Suprapubic skin (tissue), 4 donors: Measurements from ENCODE around the gene PHGDH.

Experiments
- POLR2A ChIP-seq, 2 donors: fragments of 450-650 bp; IDR thresholded peaks; one replicate each; pipeline ENCODE4 v1.6.1; 2017; ENCODE audit warnings: antibody characterized with exemption in 2 of 2, mild to moderate bottlenecking in 2 of 2, moderate library complexity in 2 of 2
- POLR2AphosphoS5 ChIP-seq, 3 donors: sonication (generic); formaldehyde crosslinking; IDR thresholded peaks; one replicate each; pipeline ENCODE4 v1.6.1; 2017; ENCODE audit warnings: antibody characterized with exemption in 3 of 3
- TF ChIP-seq, protein P1 (sequence below), 2 donors: fragments of 200-600 bp in 1 of 2; fragments of 450-650 bp in 1 of 2; sonication (generic) in 1 of 2; IDR thresholded peaks; one replicate each; pipeline ENCODE4 v1.5.1; 2016 to 2019; ENCODE audit warnings: antibody characterized with exemption in 2 of 2, mild to moderate bottlenecking in 1 of 2, moderate library complexity in 1 of 2

DNA sequence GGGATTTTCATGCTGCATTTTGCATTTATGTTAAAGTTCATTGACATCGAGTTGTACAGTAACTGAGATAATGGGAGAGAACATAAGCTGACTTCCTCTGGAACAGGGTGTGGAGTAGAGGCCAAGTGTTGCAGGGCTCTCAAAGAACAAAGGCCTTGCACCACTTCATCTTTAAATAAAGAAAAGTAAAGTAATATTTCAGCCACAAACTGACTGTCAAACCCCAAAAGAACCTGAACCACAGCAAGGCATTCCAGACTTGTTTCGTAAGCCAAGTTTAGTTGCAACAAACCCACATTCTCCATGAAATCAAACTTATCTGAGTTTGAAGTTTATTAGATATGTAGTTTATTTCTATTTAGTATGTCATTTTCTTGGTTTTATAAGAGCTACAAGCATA lies 76.0 kb downstream of the PHGDH start:
- TF ChIP-seq POLR2AphosphoS5 (IDR thresholded peaks at IDR 0.05) (no peak), POLR2A (IDR thresholded peaks at IDR 0.05) (no peak)
- TF ChIP-seq, protein P1, sequence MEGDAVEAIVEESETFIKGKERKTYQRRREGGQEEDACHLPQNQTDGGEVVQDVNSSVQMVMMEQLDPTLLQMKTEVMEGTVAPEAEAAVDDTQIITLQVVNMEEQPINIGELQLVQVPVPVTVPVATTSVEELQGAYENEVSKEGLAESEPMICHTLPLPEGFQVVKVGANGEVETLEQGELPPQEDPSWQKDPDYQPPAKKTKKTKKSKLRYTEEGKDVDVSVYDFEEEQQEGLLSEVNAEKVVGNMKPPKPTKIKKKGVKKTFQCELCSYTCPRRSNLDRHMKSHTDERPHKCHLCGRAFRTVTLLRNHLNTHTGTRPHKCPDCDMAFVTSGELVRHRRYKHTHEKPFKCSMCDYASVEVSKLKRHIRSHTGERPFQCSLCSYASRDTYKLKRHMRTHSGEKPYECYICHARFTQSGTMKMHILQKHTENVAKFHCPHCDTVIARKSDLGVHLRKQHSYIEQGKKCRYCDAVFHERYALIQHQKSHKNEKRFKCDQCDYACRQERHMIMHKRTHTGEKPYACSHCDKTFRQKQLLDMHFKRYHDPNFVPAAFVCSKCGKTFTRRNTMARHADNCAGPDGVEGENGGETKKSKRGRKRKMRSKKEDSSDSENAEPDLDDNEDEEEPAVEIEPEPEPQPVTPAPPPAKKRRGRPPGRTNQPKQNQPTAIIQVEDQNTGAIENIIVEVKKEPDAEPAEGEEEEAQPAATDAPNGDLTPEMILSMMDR (IDR thresholded peaks at IDR 0.05): no peak
